HG02885 (cell line): Measurements from ENCODE around the gene CLEC16A.

ENCODE experiments used
- ATAC-seq: cut with Tn5 transposase; IDR thresholded peaks from one replicate; pipeline ENCODE4 v1.9.1; 2021; ENCODE audit warnings: mild to moderate bottlenecking; ENCODE audit not compliant: unreplicated experiment, poor library complexity

Gene CLEC16A

GRCh38 chr16:11143372-11144035 lies 199.1 kb downstream of the CLEC16A start:
- no peak for ATAC-seq

GRCh38 chr16:11144122-11144521 lies 199.8 kb downstream of the CLEC16A start:
- no peak for ATAC-seq

GRCh38 chr16:11145173-11145818 lies 200.9 kb downstream of the CLEC16A start:
- ATAC-seq, result no peak

- no peak for ATAC-seq
These were observed 201.5 kb downstream of the CLEC16A start for GRCh38 chr16:11145819-11146211.

- ATAC-seq, result no peak
These were observed 202.8 kb downstream of the CLEC16A start for GRCh38 chr16:11147033-11147753.

- no peak for ATAC-seq
These were observed 203.5 kb downstream of the CLEC16A start for GRCh38 chr16:11147754-11148444.

GRCh38 chr16:11149011-11149616 lies 204.8 kb downstream of the CLEC16A start:
- ATAC-seq, result no peak

- ATAC-seq, result no peak
These were observed 205.8 kb downstream of the CLEC16A start for GRCh38 chr16:11150190-11150589.

GRCh38 chr16:11151156-11151884 lies 207.0 kb downstream of the CLEC16A start:
- ATAC-seq, result no peak

GRCh38 chr16:11151885-11152629 lies 207.7 kb downstream of the CLEC16A start:
- no peak for ATAC-seq

GRCh38 chr16:11152677-11153331 lies 208.4 kb downstream of the CLEC16A start:
- no peak for ATAC-seq

GRCh38 chr16:11155284-11155806 lies 211.0 kb downstream of the CLEC16A start:
- ATAC-seq, result no peak

GRCh38 chr16:11156401-11156800 lies 212.0 kb downstream of the CLEC16A start:
- ATAC-seq, result no peak

- ATAC-seq, result no peak
These were observed 212.8 kb downstream of the CLEC16A start for GRCh38 chr16:11157143-11157542.

GRCh38 chr16:11158018-11158417 lies 213.7 kb downstream of the CLEC16A start:
- ATAC-seq, result no peak

- ATAC-seq, result no peak
These were observed 214.9 kb downstream of the CLEC16A start for GRCh38 chr16:11159282-11159681.

- ATAC-seq, result no peak
These were observed 216.3 kb downstream of the CLEC16A start for GRCh38 chr16:11160676-11161115.

GRCh38 chr16:11161439-11161838 lies 217.1 kb downstream of the CLEC16A start:
- ATAC-seq, result no peak
